Right lung (tissue), 5 donors: Measurements from ENCODE around the gene PRR5. TPM values are rescaled to one million over a fixed set of nuclear protein-coding genes. Genes with fewer than 3 reads are reported as not detected.
"Not testable (repeated sequence)": the region's sequence is repeated elsewhere in the genome, so short reads cannot be mapped to it uniquely, and the experiment has no call there.

Experiments used
- DNase-seq, 2 donors: peaks; one replicate each; pipeline ENCODE4 v3.0.0-alpha.2; 2013
- polyA plus RNA-seq, 5 donors: library from polyadenylated mRNA; unstranded; fragments of 120-200 nt; gene quantifications; one replicate each; pipeline versions ENCODE4 v1.2.1 to v1.2.3, GENCODE V29; 2013; ENCODE audit warnings: inconsistent platforms in 1 of 5, low replicate concordance in 1 of 5; ENCODE audit not compliant: insufficient read length in 5 of 5, insufficient read depth in 1 of 5

Gene PRR5
- polyA plus RNA-seq, 5 donors, result 12.5 to 30.7 (median 20.1) TPM

DNA sequence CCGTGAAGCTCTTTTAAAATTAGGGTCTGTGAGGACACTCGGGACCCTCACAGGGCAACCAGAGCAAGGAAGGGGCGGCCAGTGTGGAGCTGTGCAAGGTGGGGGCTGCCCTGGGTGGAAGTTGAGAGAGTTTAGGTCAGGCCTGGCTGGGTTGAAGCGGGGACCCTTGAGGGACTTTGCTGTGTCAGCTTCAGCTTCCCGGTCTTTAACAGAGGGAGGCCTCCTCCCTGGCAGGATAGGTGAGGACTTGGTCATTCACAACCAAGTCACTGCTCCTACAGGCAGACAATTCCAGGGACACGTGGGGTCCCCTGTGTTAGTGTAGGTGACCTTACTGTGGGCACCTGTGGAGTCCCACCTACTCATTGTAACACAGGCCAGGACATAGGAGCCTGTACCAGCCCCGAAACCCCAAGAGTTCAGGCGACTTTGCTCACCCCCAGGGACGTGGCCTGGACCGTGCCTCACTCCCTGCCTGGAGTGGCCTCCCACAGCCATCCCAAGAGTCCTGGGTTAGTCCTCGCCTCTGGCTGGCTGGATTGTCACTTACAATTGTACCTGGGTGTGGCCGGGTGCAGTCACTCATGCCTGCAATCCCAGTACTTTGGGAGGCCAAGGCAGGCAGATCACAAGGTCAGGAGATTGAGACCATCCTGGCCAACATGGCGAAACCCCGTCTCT is 31.6 kb downstream of the PRR5 start:
- DNase-seq, result no peak

DNA sequence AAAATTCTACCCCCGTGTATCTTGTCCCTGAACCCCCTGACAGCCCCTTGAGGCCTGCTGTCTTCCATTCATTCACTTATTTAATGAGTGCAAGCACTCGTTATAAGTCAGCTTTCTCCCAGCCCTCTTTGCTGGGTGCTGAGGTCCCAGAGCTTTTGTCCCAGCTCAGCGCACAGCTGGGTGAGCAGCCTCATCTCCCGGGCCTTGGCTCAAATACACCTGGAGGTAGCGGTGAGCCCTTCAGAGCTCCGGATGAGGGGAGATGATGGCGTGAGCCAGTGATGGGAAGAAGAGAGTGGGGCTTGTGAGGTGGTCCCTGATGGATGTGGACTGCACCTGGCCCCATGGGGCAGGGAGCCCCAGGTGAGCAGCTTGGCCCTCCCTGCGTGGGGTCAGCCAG is 32.3 kb downstream of the PRR5 start:
- no peak for DNase-seq

DNA sequence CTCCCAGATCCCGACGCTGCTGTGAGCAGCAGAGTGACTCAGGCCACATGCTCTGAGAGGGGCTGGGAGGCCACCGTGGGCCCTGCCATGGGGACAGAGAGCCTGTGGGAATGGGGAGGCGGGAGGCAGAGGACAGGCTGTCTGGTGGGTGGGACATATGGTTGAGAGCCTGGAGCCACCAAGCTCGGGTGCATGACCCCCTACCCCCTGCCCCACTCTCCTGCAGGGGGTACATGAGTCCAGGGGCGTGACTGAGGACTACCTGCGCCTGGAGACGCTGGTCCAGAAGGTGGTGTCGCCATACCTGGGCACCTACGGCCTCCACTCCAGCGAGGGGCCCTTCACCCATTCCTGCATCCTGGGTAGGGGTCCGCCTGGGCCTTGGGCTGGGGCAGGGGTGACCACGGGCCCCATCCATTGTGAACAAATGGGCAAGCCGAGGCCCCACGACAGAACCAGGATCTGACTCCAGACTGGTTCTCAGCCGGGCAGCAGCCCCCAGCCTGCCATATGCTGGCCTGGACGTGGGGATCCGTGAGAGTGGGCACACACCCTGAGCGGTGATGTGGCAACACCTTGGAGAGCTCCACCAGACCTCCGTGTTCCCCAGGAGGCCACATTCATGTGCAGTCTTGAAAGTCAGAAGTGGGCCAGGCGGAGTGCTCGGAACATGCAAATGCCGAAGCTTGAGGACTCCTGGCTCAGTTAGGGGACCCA is 33.0 kb downstream of the PRR5 start:
- no peak for DNase-seq

DNA sequence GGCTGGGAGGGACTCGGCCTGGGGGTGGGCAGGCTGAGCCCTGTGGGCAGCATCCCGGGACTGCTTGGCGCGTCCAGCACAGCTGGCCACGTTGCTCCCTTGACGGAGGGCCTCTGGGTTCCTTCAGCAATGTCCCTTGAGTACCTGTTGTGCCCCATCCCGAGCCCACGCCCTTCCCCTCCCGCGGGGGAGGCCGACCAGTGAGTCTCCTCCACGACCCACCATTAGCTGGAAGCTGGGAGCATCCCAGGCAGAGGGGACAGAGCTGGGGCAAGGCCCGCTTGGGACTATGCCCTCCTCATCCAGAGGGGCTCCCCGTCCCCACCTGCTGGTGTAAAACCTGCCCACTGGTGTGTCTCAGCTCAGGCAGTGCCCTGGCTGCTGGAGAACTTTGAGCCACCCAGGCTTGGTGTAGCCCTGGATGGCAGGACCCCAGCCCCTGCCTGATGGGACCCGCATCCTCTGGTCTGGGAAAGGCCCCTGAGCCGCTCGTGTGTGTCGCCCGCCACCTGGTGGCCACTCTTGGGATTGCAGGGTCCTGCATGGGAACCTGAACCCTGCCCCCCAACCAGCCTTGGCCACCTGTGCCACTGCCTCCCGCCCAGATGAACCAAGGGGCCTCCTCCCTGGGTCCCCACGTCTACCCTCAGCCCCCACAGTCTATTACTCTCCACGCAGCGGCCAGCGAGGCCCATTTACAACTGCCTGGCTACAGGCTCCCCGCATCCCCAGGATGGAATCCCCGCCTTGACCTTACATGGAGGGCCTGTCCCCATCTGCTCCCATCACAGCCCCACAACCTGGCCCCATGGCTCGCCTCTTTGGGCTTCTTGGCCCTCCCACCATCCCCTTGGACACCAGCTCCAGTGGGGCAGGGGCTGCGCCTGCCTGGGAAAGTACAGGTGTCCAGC is 33.8 kb downstream of the PRR5 start:
- DNase-seq, result no peak

DNA sequence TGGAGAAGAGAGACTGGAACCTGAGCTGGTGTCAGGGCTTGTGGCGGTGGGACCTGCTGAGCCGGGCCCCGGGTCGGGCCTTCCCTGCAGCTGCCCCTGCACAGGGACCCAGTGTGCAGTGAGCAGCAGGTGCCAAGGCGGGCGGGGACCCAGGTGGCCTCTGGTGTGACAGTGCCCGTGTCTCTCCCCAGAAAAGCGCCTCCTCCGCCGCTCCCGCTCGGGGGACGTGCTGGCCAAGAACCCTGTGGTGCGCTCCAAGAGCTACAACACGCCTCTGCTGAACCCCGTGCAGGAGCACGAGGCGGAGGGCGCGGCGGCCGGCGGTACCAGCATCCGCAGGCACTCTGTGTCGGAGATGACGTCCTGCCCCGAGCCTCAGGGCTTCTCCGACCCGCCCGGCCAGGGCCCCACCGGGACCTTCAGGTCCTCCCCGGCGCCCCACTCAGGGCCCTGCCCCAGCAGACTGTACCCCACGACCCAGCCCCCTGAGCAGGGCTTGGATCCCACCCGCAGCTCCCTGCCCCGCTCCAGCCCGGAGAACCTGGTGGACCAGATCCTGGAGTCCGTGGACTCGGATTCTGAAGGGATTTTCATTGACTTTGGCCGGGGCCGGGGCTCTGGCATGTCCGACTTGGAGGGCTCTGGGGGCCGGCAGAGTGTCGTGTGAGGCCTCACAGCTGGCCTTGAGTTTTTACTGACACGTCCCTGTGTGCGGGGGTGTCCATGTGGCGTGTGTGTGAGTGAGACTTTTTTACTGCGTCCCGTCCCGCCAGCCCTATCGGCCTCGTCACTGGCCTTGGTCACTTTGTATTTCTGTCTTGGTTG is 34.8 kb downstream of the PRR5 start:
- peak; percentile 77 to 80 for DNase-seq

DNA sequence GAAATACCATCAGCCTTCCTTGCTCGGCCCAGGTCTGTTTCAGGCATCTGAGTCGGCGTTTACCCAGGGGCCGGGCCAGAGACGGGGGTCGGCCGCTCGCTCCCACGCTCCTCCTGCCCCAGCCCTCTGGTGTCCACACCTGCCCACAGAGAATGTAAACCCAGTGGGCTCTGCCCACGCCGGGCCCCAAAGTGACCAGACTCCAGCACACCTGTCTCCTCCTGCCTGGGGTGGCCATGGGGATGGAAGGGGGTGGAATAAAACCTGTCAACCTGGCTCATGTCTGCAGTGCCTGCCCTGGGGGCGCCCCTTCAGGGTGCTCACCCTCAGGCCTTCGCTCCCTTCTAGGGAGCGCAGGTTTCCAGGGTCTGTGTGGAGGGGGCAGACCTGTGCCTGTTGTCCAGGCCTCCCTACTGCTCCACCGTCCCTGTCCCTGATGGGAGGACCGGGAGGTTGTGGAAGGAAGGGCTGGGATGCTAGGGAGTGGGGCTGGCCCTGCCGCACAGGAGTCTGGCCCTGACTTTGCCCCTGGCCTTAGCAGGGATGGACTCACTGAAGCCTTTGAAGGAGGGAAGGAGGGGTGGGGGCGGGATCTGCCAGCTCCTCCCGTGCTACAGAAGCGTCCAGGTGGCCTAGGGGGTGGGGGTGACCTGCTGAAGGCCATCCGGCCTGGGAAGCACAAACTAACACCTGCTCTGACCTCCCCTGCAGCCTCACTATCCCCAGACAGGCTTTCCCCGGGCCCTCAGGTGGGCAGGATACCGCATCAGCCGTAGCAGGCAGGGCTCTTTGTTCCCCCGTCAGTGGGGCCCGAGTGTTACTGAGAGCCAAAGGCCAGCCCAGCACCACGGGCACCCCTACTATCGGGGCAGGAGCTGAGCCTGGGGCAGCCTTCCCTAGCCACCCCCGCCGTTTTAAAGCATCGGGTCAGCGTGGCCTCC is 35.7 kb downstream of the PRR5 start:
- DNase-seq, result no peak

DNA sequence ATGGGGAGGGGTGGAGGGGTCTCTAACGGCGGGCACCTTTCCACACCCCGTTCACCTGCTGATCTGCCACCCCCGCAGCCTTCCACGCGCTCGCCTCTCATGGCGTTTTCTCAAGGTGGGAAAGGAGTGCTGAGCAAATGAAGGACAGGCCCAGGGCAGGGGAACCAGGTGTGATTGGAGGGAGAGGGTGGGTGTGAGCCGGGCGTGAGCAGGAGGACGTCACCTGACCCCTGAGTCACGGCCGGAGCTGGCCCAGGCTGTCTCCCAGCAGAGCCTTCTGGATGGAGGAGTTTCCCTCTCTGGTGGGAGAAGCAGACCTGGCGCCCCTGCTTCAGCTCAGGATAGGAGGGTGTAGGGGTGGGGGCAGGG is 36.3 kb downstream of the PRR5 start:
- no peak for DNase-seq

DNA sequence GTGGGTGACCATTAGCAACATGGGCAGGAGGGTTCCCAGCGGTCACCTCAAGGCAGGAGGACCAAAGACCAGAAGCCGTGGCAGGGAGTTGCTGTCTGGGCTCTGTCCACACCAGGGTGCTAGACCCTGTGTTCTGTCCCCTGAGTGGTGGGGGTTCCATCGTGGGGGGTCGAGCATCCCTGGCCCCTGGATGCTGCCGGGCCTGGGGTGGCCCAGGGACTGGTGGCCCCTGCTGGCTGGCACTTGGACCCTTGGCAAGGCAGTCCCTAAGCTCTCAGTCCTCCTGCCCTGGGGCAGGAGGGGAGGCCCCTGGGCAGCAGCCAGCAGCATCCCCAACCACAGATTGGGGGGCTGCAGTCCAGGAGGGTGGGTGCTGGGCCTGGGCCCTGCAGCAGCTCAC is 37.0 kb downstream of the PRR5 start:
- DNase-seq, result no peak

DNA sequence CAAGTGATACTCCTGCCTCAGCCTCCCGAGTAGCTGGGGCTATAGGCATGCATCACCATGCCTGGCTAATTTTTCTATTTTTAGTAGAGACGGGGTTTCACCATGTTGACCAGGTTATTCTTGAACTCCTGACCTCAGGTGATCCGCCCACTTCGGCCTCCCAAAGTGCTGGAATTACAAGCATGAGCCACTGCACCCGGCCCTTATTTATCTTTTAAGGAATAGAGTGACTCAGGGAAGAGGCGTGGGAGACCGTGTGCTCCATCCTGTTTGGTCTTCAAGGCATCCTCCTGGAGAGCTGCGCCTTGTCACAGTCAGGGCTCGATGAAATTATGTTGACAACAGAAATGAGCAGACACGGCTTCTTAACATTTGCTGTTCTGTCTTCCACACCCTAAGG is 37.7 kb downstream of the PRR5 start:
- not testable (repeated sequence) for DNase-seq

DNA sequence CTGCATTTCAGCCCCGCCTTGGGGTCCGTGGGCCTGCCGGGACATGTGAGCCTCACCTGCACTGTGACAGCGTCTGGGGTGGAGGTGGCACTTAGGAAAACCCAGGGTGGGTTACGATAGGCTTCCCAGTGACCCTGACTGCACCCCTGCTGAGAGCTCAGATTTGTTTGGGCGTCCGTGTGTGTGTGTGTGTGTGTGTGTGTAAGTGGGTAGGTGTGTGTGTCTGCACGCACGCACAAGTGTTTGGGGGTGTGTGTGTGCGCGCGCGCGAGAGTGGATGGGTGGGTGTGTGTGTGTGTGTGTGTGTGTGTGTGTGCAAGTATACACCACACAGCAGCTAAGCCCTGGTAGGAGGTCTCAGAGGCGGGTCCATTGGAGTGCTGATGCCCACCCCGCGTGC is 38.3 kb downstream of the PRR5 start:
- no peak for DNase-seq

DNA sequence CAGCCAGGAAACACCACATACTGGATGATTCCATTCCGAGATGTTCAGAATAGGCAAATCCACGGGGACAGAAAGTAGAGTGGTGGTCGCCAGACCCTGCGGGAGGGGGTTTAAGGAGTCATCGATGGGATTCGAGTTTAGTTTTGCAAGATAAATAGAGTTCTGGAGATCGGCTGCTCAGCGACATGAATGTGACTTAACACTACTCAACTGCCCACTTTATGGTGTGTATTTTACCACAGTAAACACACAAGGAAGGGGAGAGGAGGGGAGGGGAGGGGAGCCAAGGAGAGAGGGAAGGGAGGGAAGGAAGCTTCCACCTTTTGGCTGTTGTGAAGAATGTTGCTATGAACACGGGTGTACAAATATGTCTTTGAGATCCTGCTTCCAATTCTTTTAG is 39.9 kb downstream of the PRR5 start:
- DNase-seq, result no peak

DNA sequence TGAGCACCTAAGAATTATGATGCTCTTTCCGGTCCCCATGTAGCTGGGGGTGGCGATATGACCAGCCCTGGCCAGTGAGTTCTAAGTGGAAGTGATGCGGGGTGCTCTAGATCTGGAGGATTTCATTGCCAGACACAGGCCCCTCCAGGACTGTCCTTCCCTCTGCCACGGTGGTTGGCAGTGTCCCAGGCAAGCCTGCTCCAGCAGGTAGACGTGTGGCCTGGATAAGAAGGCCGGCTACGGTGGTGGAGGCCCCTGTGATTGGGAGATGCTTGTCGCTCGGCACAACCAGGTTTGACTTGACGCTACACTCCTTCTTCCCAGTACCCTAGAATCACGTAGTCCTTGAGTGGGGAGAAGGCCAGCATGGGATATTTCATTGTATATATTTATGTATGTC is 41.2 kb downstream of the PRR5 start:
- no peak for DNase-seq

DNA sequence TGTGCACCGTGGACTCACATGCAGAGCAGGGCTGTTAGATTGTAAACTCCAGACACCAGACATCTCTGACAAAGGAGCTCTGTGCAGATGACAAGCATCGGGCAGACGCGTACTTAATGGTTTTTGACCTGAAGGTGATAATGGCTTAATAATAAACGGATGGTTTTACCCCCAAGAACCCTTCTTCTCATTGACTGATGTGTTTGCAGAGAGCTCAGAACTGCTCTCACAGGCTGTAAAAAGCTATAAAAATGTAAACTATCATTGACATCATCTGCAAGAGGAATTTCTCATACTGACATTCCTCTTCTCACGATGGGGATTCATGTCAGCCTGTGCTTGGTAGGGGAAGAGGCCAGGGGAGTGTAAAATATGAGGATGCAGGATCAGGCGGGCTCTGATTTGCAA is 41.8 kb downstream of the PRR5 start:
- DNase-seq, result peak; percentile 71 to 78

DNA sequence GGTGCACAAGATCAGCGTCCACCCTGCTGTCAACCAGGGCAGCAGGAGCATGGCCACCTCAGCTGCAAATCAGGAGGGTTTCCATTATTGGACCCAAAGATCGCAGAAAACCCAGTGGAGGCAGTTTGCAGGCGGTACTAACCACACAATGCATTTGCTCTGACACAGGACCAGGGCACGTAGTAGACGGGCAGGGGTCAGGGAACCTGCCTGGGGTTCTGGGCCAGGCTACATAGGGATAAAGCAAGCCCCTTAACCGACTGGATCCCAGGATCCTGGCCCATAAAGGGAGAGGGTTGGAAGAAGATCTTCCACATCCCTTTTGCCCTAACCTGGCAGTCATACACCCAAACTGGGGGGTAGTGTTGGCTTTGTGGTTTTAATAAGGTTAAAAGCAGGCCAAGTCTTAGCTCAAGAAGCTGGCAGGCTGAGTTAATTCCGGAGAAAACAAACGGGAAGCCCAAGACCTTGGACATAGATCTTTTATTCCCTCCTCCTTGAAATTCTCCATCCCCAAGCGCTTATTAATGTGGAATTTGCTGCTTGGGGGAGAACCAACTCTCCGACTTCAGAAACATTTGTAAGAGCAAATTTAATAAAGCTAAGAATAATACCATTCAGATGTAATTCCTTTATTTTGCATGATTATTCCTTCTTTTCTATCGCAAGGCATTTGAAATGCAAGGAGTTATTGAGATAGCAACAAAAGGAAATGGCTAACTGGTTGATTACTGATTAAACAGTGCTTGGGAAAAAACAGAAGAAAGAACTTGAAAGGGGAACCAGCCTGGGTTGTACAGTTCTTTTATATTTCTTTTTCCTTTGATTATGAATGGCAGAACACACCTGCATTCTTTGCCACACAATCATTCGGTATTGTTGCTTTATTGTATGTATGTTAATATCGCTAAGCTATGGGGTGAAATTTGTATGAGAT is 44.1 kb downstream of the PRR5 start:
- DNase-seq, result no peak

DNA sequence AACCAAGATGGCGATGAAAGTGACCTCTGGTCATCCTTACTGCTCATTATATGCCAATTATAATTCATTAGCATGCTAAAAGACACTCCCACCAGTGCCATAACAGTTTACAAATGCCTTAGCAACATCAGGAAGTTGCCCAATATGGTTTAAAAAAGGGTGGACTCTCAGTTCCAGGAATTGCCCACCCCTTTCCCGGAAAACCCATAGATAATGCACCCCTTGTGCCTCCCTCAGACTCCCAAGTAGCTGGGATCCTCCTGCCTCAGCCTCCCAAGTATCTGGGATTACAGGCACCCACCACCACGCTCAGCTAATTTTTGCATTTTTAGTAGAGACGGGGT is 45.8 kb downstream of the PRR5 start:
- not testable (repeated sequence) for DNase-seq

DNA sequence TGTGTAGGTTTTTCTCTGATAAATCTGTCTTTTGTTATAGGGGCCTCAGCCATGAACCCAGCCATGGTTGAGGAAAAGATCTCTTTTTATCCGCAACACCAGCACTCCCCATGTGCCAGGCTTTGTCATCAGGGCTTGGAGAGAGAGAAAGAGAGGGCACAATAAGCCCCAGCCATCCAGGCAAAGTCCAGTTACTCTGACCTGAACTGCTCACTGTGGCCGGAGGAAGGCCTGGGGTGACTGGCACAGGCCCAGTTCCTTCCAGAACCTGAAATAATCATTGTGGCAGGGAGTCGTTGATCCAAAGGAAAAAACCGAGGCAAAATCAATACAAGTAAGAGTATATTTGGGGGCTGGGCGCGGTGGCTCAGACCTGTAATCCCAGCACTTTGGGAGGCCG is 46.5 kb downstream of the PRR5 start:
- DNase-seq, result no peak

DNA sequence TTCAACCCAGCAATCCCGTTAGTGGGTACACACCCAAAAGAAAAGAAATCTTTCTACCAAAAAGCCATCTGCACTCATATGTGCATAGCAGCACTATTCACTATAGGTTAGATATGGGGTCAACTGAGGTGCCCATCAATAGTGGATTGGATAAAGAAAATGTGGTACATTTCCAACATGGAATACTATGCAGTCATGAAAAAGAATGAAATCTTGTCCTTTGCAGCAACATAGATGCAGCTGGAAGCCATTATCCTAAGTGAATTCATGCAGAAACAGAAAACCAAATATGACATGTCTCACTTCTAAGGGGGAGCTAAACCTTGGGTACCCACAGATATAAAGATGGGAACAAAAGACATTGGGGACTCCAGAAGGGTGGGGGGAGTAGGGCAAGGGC is 48.5 kb downstream of the PRR5 start:
- DNase-seq, result no peak

DNA sequence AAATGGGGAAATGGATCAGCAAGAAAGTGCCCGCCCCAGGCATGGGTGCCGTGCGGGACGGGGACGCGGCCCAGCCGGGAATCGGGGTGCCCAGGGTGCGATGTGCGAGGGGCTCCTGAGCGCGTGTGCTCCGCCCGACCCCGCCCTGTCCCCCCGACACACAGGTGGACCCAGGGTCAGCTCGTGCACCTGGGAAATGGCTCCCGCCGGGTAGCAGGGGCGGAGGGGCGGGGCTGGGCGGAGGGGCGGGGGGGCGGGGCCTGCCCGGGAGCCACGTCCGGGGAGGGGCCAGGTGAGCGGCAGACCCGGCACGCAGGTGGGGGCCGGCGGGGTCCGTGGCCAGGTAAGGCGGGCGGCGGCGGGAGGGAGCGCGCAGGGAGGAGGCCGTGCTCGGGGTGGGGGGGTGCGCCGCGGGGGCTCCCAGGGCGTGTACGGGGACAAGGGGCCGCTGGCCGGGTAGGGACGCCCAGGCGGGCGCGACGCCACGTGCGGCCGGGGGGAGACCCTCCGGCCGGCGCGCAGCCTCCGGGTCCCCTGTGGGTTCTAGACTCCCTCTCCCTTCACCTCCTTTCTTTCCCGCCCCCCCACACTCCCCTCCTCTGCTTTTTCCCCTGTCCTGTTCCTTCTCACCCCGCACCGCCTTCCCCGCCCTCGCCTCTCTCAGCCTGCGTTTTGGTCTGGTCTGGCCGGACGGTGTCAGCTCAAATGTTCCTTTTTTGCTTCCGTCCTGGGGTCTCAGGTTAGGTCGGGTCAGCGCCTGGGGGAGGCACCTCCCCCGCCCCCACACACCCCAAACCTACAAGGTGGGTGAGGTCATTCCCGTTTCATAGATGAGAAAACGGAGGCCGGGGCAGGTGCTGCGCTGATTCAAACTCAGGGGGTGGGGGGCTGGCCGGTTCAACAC is 50.5 kb downstream of the PRR5 start, which contains the start of gene ARHGAP8:
ARHGAP8 (plus strand) TSS at position 291 of the 904 bp plus-strand sequence. CDS start 33,953 bp downstream, outside the sequence.
- DNase-seq, result no peak
